ENCODE data around the gene PADI2. TPM values are rescaled to one million over a fixed set of nuclear protein-coding genes. Genes with fewer than 3 reads are reported as not detected.

Gene PADI2
- total and polyA plus RNA-seq, 2 donors (not counting 3 experiments of a cell fraction or from before 2014, with no cell fraction given) = not detected

DNA sequence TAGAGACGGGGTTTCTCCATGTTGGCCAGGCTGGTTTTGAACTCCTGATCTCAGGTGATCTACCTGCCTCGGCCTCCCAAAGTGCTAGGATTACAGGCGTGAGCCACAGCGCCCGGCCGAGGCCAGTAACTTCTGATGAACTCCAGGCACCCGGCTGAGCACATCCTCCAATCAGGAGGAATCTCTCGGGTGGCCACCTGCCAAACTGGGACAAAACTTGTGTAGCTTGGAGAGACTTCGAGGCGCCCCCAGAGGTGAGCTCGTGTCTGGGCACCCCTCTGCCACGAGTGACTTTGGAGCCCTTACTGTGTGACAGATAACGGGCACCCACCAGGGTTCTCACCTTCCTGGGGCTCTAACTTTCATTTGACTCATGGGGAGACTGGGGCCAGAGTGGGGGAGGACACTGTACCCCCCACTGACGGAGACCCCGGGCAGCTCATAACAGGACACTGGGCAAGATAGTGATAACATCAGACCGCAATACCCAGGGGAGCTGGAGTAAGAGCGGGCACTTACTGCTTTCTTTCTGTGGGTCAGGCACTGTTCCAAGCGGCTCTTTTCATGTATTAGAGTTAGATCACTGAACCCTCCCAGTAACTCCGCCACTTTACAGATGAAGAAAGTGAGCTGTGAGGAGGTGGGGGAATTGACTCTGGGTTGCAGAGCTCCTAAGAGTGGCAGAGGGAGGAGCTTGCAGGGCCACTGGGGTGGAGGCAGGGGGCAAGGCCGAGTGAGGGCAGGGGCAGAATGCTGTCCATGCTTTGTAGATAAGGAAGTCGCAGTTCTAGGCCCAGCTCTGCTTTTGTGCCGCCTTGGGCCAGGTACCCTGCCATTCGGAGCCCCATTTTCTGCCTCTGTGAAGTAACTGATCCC is 1.9 kb upstream of the PADI2 start:
- dilution Hi-C loops (cut with MboI; ENCODE audit: extremely low pct_ligation_motif_present, low sequenced_read_pairs) = no loop called here
- Histone ChIP-seq H3K4me1 (ENCODE audit: control insufficient read depth, extremely low read depth, insufficient read depth, low read length) (peaks cover 15% of the 10 kb centered on the region), H3K27ac (ENCODE audit: insufficient read depth, low read depth, low read length) (no peak overlapping the region)

More for the DNA sequence above, 1.9 kb upstream of the PADI2 start:
- Histone ChIP-seq H2AFZ (ENCODE audit: low read depth, low read length) (no peak overlapping the region), H3K79me2 (ENCODE audit: control insufficient read depth, insufficient read depth, low read length) (no peaks in the 10 kb centered on the region), H3K9me3 (replicated peaks; ENCODE audit: control insufficient read depth, insufficient read depth, low read length) (no peaks in the 10 kb centered on the region), H3K4me2 (ENCODE audit: insufficient read depth, low read length) (no peak overlapping the region), H3K9ac (replicated peaks; ENCODE audit: extremely low read depth, insufficient read depth, low read length) (no peak overlapping the region), H3K4me3 (replicated peaks in 1 of 3; ENCODE audit: insufficient read depth in 1 of 3, low read depth in 1 of 3, low read length in 3 of 3) (no peak overlapping the region), H4K20me1 (replicated peaks; ENCODE audit: control insufficient read depth, extremely low read depth, insufficient read depth, low read length) (no peaks in the 10 kb centered on the region), H3K36me3 (ENCODE audit: control insufficient read depth in 2 of 2, extremely low read depth in 1 of 2, insufficient read depth in 2 of 2, low read length in 2 of 2) (no peaks in the 10 kb centered on the region), H3K27me3 (ENCODE audit: control insufficient read depth in 2 of 2, insufficient read depth in 2 of 2, low read length in 2 of 2) (peaks cover 20 to 21% of the 10 kb centered on the region in 2 experiments), H3K9me1 (replicated peaks; ENCODE audit: control insufficient read depth, extremely low read depth, insufficient read depth, low read length) (no peaks in the 10 kb centered on the region)
- TF ChIP-seq GATA2 (IDR thresholded peaks at IDR 0.05; ENCODE audit: insufficient read depth, insufficient read length, low read depth, low read length) = no peak
- no peak for TF ChIP-seq POLR2A (IDR thresholded peaks at IDR 0.05; ENCODE audit: low read depth, low read length)
- TF ChIP-seq, protein P1, sequence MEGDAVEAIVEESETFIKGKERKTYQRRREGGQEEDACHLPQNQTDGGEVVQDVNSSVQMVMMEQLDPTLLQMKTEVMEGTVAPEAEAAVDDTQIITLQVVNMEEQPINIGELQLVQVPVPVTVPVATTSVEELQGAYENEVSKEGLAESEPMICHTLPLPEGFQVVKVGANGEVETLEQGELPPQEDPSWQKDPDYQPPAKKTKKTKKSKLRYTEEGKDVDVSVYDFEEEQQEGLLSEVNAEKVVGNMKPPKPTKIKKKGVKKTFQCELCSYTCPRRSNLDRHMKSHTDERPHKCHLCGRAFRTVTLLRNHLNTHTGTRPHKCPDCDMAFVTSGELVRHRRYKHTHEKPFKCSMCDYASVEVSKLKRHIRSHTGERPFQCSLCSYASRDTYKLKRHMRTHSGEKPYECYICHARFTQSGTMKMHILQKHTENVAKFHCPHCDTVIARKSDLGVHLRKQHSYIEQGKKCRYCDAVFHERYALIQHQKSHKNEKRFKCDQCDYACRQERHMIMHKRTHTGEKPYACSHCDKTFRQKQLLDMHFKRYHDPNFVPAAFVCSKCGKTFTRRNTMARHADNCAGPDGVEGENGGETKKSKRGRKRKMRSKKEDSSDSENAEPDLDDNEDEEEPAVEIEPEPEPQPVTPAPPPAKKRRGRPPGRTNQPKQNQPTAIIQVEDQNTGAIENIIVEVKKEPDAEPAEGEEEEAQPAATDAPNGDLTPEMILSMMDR (IDR thresholded peaks at IDR 0.05; ENCODE audit: extremely low read depth in 1 of 2, insufficient read depth in 1 of 2, low read depth in 1 of 2, low read length in 2 of 2) = no peak
- CTCF ChIA-PET = interaction anchor here (1.0 to 11.0 kb wide), 8 partner anchors 62 to 213 kb away, joined by 3 to 261 read pairs (median 4); no protein-coding TSS in a partner anchor
- DNase-seq (ENCODE audit: low read depth, low spot score) (no peak), FAIRE-seq (no peak)
- no TSS peak for BruUV-seq (replicated peaks)
- intact Hi-C loops (cut with micrococcal nuclease) = no loop called here
- POLR2A ChIA-PET = no interaction called here
